Testis (tissue), 2 donors: Measurements from ENCODE around the gene RAMP1.

Experiments
- POLR2A ChIP-seq: fragments of 450-650 bp; IDR thresholded peaks from one replicate; pipeline ENCODE4 v1.6.1; 2017; ENCODE audit warnings: antibody characterized with exemption, mild to moderate bottlenecking, moderate library complexity
- TF ChIP-seq, protein P1 (sequence below), 3 experiments: fragments of 450-650 bp in 2 of 3; fragments of 200-600 bp in 1 of 3; sonication (generic) in 1 of 3; IDR thresholded peaks; one replicate each; pipeline ENCODE4 v1.5.1; 2016 to 2019; ENCODE audit warnings: antibody characterized with exemption in 3 of 3, mild to moderate bottlenecking in 2 of 3, moderate library complexity in 1 of 3

DNA sequence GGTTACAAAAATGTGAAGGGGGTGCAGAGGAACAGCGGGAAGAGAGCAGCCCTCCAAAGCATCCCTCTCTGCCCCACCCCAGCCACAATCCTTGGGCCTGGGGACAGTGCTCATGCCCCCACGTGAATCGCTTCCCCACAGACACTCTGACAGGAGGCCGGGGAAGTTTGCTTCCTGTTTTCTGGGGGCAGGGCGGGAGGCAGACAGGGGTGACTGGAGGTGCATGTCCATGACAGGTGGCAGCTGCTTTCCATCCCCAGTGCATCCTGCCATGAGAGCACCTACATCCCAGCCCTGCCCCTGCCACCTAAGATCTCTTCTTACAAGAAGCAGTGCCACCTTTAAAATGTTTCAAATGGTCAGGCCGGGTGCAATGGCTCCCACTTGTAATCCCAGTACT lies 60.2 kb downstream of the RAMP1 start:
- TF ChIP-seq, protein P1, sequence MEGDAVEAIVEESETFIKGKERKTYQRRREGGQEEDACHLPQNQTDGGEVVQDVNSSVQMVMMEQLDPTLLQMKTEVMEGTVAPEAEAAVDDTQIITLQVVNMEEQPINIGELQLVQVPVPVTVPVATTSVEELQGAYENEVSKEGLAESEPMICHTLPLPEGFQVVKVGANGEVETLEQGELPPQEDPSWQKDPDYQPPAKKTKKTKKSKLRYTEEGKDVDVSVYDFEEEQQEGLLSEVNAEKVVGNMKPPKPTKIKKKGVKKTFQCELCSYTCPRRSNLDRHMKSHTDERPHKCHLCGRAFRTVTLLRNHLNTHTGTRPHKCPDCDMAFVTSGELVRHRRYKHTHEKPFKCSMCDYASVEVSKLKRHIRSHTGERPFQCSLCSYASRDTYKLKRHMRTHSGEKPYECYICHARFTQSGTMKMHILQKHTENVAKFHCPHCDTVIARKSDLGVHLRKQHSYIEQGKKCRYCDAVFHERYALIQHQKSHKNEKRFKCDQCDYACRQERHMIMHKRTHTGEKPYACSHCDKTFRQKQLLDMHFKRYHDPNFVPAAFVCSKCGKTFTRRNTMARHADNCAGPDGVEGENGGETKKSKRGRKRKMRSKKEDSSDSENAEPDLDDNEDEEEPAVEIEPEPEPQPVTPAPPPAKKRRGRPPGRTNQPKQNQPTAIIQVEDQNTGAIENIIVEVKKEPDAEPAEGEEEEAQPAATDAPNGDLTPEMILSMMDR (IDR thresholded peaks at IDR 0.05) = no peak
- no peak for TF ChIP-seq POLR2A
